Right renal cortex interstitium (tissue), 3 donors: ENCODE results near the gene OPCML. TPM values are rescaled to one million over a fixed set of nuclear protein-coding genes. Genes with fewer than 3 reads are reported as not detected.

Experiments
- DNase-seq, 3 donors: peaks; one replicate each; pipeline ENCODE4 v3.0.0-alpha.2; 2013; ENCODE audit warnings: low read depth in 3 of 3, low spot score in 2 of 3
- polyA plus RNA-seq, 3 donors: library from polyadenylated mRNA; unstranded; fragments of 120-200 nt; gene quantifications; one replicate each; pipeline ENCODE4 v1.2.1, GENCODE V29; 2013; ENCODE audit not compliant: insufficient read length in 3 of 3

The OPCML gene
- polyA plus RNA-seq, 3 donors: 14.1 to 19.4 (median 19.1) TPM

GRCh38 chr11:133418218-133418617 is 114.1 kb downstream of the OPCML start:
- DNase-seq: no peak

GRCh38 chr11:133414506-133414905 is 117.8 kb downstream of the OPCML start:
- no peak for DNase-seq

- no peak for DNase-seq
These were observed 118.6 kb downstream of the OPCML start for GRCh38 chr11:133413703-133414102.

GRCh38 chr11:133409799-133410198 is 122.5 kb downstream of the OPCML start:
- no peak for DNase-seq

GRCh38 chr11:133408936-133409335 is 123.4 kb downstream of the OPCML start:
- DNase-seq: no peak

GRCh38 chr11:133408402-133408801 is 123.9 kb downstream of the OPCML start:
- DNase-seq: no peak

- no peak for DNase-seq
These were observed 125.8 kb downstream of the OPCML start for GRCh38 chr11:133406489-133406888.

GRCh38 chr11:133403900-133404299 is 128.4 kb downstream of the OPCML start:
- DNase-seq: no peak

- DNase-seq: no peak
These were observed 129.8 kb downstream of the OPCML start for GRCh38 chr11:133402551-133402950.

GRCh38 chr11:133399855-133400625 is 132.3 kb downstream of the OPCML start:
- DNase-seq: no peak

GRCh38 chr11:133399294-133399693 is 133.0 kb downstream of the OPCML start:
- no peak for DNase-seq

GRCh38 chr11:133390803-133391202 is 141.5 kb downstream of the OPCML start:
- DNase-seq: no peak

- DNase-seq: no peak
These were observed 143.2 kb downstream of the OPCML start for GRCh38 chr11:133388975-133389568.

- no peak for DNase-seq
These were observed 144.0 kb downstream of the OPCML start for GRCh38 chr11:133388260-133388659.

- no peak for DNase-seq
These were observed 145.4 kb downstream of the OPCML start for GRCh38 chr11:133386852-133387251.

- peak in 2 of 3 donors; percentile 13 to 18 for DNase-seq
These were observed 146.0 kb downstream of the OPCML start for GRCh38 chr11:133386262-133386661.

GRCh38 chr11:133385781-133386180 is 146.5 kb downstream of the OPCML start:
- peak in 2 of 3 donors; percentile 19 to 40 for DNase-seq

- no peak for DNase-seq
These were observed 147.6 kb downstream of the OPCML start for GRCh38 chr11:133384731-133385130.

GRCh38 chr11:133383689-133384088 is 148.6 kb downstream of the OPCML start:
- DNase-seq: no peak

GRCh38 chr11:133383201-133383600 is 149.1 kb downstream of the OPCML start:
- no peak for DNase-seq

GRCh38 chr11:133382131-133382812 is 150.0 kb downstream of the OPCML start:
- DNase-seq: no peak

- DNase-seq: no peak
These were observed 150.6 kb downstream of the OPCML start for GRCh38 chr11:133381761-133382130.
